SK-N-SH (cell line): ENCODE data around the gene DYRK1A. TPM values are rescaled to one million over a fixed set of nuclear protein-coding genes. Genes with fewer than 3 reads are reported as not detected.

Experiments used
- CTCF ChIA-PET: fragments of 300-600, 350-600 bp; formaldehyde crosslinking; extraction: SDS; loops from one replicate; lab custom pipeline; 2021; lab: Yijun Ruan, JAX
- POLR2A ChIA-PET: fragments of 350-600 bp; sonication (Branson Sonifier 250); formaldehyde crosslinking; extraction: SDS; loops from one replicate; lab custom pipeline; 2020; ENCODE audit warnings: antibody characterized with exemption, inconsistent platforms; lab: Yijun Ruan, JAX
- DNase-seq: peaks from one replicate; pipeline ENCODE4 v3.0.0; 2012
- H2AFZ ChIP-seq: fragments of 200-600 bp; sonication (generic); 2 replicates; pipeline ENCODE4 v1.8.1; 2016; ENCODE audit warnings: antibody characterized with exemption, mild to moderate bottlenecking, low read depth
- H3F3A ChIP-seq: fragments of 200-600 bp; sonication (generic); replicated peaks from 2 replicates; pipeline ENCODE3; 2016; ENCODE audit warnings: antibody characterized with exemption, mild to moderate bottlenecking; ENCODE audit not compliant: insufficient read depth
- H3K27ac ChIP-seq, 2 experiments: fragments of 200-500 bp in 1 of 2; fragments of 200-600 bp in 1 of 2; sonication (Bioruptor generic) in 1 of 2; sonication (generic), shearing (Covaris generic) in 1 of 2; 2 replicates each; pipeline versions ENCODE4 v1.5.1 to v1.6.1; 2014 to 2016; ENCODE audit warnings: low read depth in 2 of 2, inconsistent platforms in 1 of 2, low read length in 1 of 2, mild to moderate bottlenecking in 1 of 2, mixed read lengths in 1 of 2
- H3K27me3 ChIP-seq: fragments of 200-600 bp; sonication (generic), shearing (Covaris generic); 2 replicates; pipeline ENCODE4 v1.6.1; 2016; ENCODE audit warnings: mixed run types; ENCODE audit not compliant: insufficient read depth
- H3K36me3 ChIP-seq, 2 experiments: fragments of 200-500 bp in 1 of 2; fragments of 200-600 bp in 1 of 2; sonication (Bioruptor generic) in 1 of 2; sonication (generic) in 1 of 2; replicated peaks in 1 of 2; 2 replicates each; pipeline versions ENCODE3 to v1.5.1; 2014 to 2016; ENCODE audit warnings: low read length in 1 of 2, mild to moderate bottlenecking in 1 of 2; ENCODE audit not compliant: insufficient read depth in 2 of 2, control insufficient read depth in 1 of 2
- H3K4me1 ChIP-seq, 2 experiments: fragments of 200-500 bp in 1 of 2; fragments of 200-600 bp in 1 of 2; sonication (Bioruptor generic) in 1 of 2; sonication (generic), shearing (Covaris generic) in 1 of 2; 2 replicates each; pipeline versions ENCODE4 v1.5.1 to v1.6.1; 2014 to 2016; ENCODE audit warnings: low read depth in 1 of 2, low read length in 1 of 2, mixed run types in 1 of 2; ENCODE audit not compliant: insufficient read depth in 2 of 2, control insufficient read depth in 1 of 2
- H3K4me2 ChIP-seq: fragments of 200-600 bp; sonication (generic), shearing (Covaris generic); 2 replicates; pipeline ENCODE4 v1.6.1; 2017; ENCODE audit warnings: mixed run types
- H3K4me3 ChIP-seq, 2 experiments: fragments of 200-500 bp in 1 of 2; fragments of 200-600 bp in 1 of 2; sonication (Bioruptor generic) in 1 of 2; sonication (generic), shearing (Covaris generic) in 1 of 2; 2 replicates each; pipeline versions ENCODE4 v1.5.1 to v1.8.1; 2014 to 2016; ENCODE audit warnings: low read depth in 2 of 2, inconsistent platforms in 1 of 2, low read length in 1 of 2, mild to moderate bottlenecking in 1 of 2, mixed read lengths in 1 of 2, moderate library complexity in 1 of 2
- H3K79me2 ChIP-seq: fragments of 200-600 bp; sonication (generic); 2 replicates; pipeline ENCODE4 v1.8.1; 2017; ENCODE audit warnings: mild to moderate bottlenecking; ENCODE audit not compliant: insufficient read depth
- H3K9ac ChIP-seq: fragments of 200-600 bp; sonication (generic); 2 replicates; pipeline ENCODE4 v1.6.1; 2017; ENCODE audit warnings: mixed run types
- H3K9me2 ChIP-seq: fragments of 200-600 bp; sonication (generic); 2 replicates; pipeline ENCODE4 v1.6.1; 2017; ENCODE audit warnings: mixed run types
- H3K9me3 ChIP-seq: fragments of 200-600 bp; sonication (generic); 2 replicates; pipeline ENCODE4 v1.6.1; 2017; ENCODE audit warnings: mixed run types, mild to moderate bottlenecking, moderate library complexity
- H4K20me1 ChIP-seq: fragments of 200-600 bp; sonication (generic); 2 replicates; pipeline ENCODE4 v1.6.1; 2017; ENCODE audit warnings: mild to moderate bottlenecking, mixed run types; ENCODE audit not compliant: insufficient read depth
- CHD2 ChIP-seq: fragments of 150-350 bp; IDR thresholded peaks from 2 replicates; pipeline ENCODE4 v1.6.1; 2018; ENCODE audit warnings: low read length; ENCODE audit not compliant: partially characterized antibody
- EP300 ChIP-seq, 2 experiments: IDR thresholded peaks; 2 replicates each; pipeline versions ENCODE4 v1.4.0 to v1.6.1; 2012; ENCODE audit warnings: borderline replicate concordance in 1 of 2, low read depth in 1 of 2, low read length in 1 of 2
- FOXJ3 ChIP-seq: sonication (generic); formaldehyde crosslinking; IDR thresholded peaks from 2 replicates; pipeline ENCODE4 v1.5.1; 2020; ENCODE audit warnings: mild to moderate bottlenecking, missing genetic modification reagents
- GABPA ChIP-seq: IDR thresholded peaks from 2 replicates; pipeline ENCODE4 v1.4.0; 2012; ENCODE audit warnings: low read depth, mild to moderate bottlenecking
- GATA2 ChIP-seq: sonication (generic); formaldehyde crosslinking; IDR thresholded peaks from 2 replicates; pipeline ENCODE4 v1.5.0; 2020; ENCODE audit warnings: mild to moderate bottlenecking, missing genetic modification reagents
- IRF3 ChIP-seq: fragments of 150-350 bp; IDR thresholded peaks from 2 replicates; pipeline ENCODE4 v1.6.1; 2016; ENCODE audit warnings: mild to moderate bottlenecking, low read depth, low read length
- JUND ChIP-seq: IDR thresholded peaks from 2 replicates; pipeline ENCODE4 v1.4.0; 2012
- MAX ChIP-seq: IDR thresholded peaks from 2 replicates; pipeline ENCODE4 v1.4.0; 2012; ENCODE audit warnings: low read depth
- MEF2A ChIP-seq: IDR thresholded peaks from 2 replicates; pipeline ENCODE4 v1.4.0; 2012; ENCODE audit warnings: low read depth, borderline replicate concordance
- NFIC ChIP-seq: IDR thresholded peaks from 2 replicates; pipeline ENCODE4 v1.4.0; 2012; ENCODE audit warnings: borderline replicate concordance
- RCOR1 ChIP-seq: fragments of 150-350 bp; IDR thresholded peaks from 2 replicates; pipeline ENCODE4 v1.6.1; 2017; ENCODE audit warnings: antibody characterized with exemption, low read length
- RXRA ChIP-seq: IDR thresholded peaks from 2 replicates; pipeline ENCODE4 v1.4.0; 2012; ENCODE audit warnings: low read depth, mild to moderate bottlenecking, borderline replicate concordance
- SIN3A ChIP-seq: IDR thresholded peaks from 2 replicates; pipeline ENCODE4 v1.6.1; 2012; ENCODE audit warnings: low read depth, mild to moderate bottlenecking, low read length, moderate library complexity, borderline replicate concordance
- TCF12 ChIP-seq: IDR thresholded peaks from 2 replicates; pipeline ENCODE4 v1.4.0; 2012
- TEAD4 ChIP-seq: IDR thresholded peaks from 2 replicates; pipeline ENCODE4 v1.4.0; 2012; ENCODE audit warnings: mild to moderate bottlenecking, borderline replicate concordance; ENCODE audit not compliant: insufficient read depth
- YY1 ChIP-seq: IDR thresholded peaks from 2 replicates; pipeline ENCODE4 v1.4.0; 2012; ENCODE audit warnings: low read depth, mild to moderate bottlenecking
- WGBS: methylation state at CpG from one replicate; pipeline ENCODE4 v1.1.6; 2017; ENCODE audit warnings: low lambda C conversion rate; 5-methylcytosine and 5-hydroxymethylcytosine counted together
- polyA plus RNA-seq, 3 experiments: library from polyadenylated mRNA; depleted of rRNA; stranded (reverse); fragments of >200 nt; gene quantifications; 2 replicates each; pipeline ENCODE4 v1.2.3, GENCODE V29; 2012
- TF ChIP-seq, protein P1 (sequence below): fragments of 200-600 bp; sonication (generic); IDR thresholded peaks from 2 replicates; pipeline ENCODE4 v1.6.1; 2017; ENCODE audit warnings: antibody characterized with exemption, mild to moderate bottlenecking, moderate library complexity
- TF ChIP-seq, protein P2 (sequence below): IDR thresholded peaks from 2 replicates; pipeline ENCODE4; 2012
- TF ChIP-seq, protein P3 (sequence below): IDR thresholded peaks from 2 replicates; pipeline ENCODE4 v1.6.1; 2012; ENCODE audit warnings: mild to moderate bottlenecking, low read depth, low read length, moderate library complexity

Gene DYRK1A
- polyA plus RNA-seq, 1 of the 3 experiments (the other 2 are of a cell fraction) = 19.3 TPM

- H3K27ac ChIP-seq = peak overlapping the region; percentile 87 to 92
- peaks cover 30% of the 10 kb centered on the region in 2 experiments for H3K4me1 ChIP-seq
- peak overlapping the region; percentile 54; the same call in 1 of the 2 replicates for H3K9ac ChIP-seq
- peak overlapping the region; percentile 73 for H2AFZ ChIP-seq
- no peaks in the 10 kb centered on the region for H3K9me3 ChIP-seq
- H3F3A ChIP-seq = peaks cover 42% of the 10 kb centered on the region
- ChIA-PET POLR2A (interaction anchor here (0.9 to 2.5 kb wide), 2 partner anchors 72 to 224 kb away, joined by 3 to 10 read pairs; partner anchors contain the start of gene VPS26C), CTCF (interaction anchor here (0.9 to 1.1 kb wide), 2 partner anchors 36 to 95 kb away, joined by 3 read pairs; no protein-coding TSS in a partner anchor)
- H3K4me3 ChIP-seq = peak overlapping the region in 1 of 2 experiments; percentile 28; a peak in 1 of 4 replicates
- no peaks in the 10 kb centered on the region for H3K79me2 ChIP-seq
- peak; percentile 32 for DNase-seq
- no peaks in the 10 kb centered on the region for H3K9me2 ChIP-seq
- no peaks in the 10 kb centered on the region for H3K27me3 ChIP-seq
- 13% methylated on average over 1 of the region's 1 CpG for WGBS
- H3K36me3 ChIP-seq = no peaks in the 10 kb centered on the region
- no peaks in the 10 kb centered on the region for H4K20me1 ChIP-seq
- H3K4me2 ChIP-seq = peak overlapping the region; percentile 57
- no peak for TF ChIP-seq MEF2A
- peak; percentile 87 for TF ChIP-seq GATA2 (CRISPR knock-in tag)
- TF ChIP-seq, protein P1, sequence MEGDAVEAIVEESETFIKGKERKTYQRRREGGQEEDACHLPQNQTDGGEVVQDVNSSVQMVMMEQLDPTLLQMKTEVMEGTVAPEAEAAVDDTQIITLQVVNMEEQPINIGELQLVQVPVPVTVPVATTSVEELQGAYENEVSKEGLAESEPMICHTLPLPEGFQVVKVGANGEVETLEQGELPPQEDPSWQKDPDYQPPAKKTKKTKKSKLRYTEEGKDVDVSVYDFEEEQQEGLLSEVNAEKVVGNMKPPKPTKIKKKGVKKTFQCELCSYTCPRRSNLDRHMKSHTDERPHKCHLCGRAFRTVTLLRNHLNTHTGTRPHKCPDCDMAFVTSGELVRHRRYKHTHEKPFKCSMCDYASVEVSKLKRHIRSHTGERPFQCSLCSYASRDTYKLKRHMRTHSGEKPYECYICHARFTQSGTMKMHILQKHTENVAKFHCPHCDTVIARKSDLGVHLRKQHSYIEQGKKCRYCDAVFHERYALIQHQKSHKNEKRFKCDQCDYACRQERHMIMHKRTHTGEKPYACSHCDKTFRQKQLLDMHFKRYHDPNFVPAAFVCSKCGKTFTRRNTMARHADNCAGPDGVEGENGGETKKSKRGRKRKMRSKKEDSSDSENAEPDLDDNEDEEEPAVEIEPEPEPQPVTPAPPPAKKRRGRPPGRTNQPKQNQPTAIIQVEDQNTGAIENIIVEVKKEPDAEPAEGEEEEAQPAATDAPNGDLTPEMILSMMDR = no peak
- TF ChIP-seq RCOR1 = peak; percentile 45; the same call in 1 of the 2 replicates
- TF ChIP-seq SIN3A = no peak
- 0 out of 2 replicates have a peak, but pooled peaks have one; percentile 3 for TF ChIP-seq FOXJ3 (CRISPR knock-in tag)
- no peak; the same call in 1 of the 2 replicates for TF ChIP-seq TCF12
- TF ChIP-seq EP300 (IDR thresholded peaks at IDR 0.05; ENCODE audit: borderline replicate concordance in 1 of 2, low read depth in 1 of 2, low read length in 1 of 2) = peak in 1 of 2 experiments; percentile 80; a peak in 2 of 4 replicates
Observed at GRCh38 chr21:37339552-37339939, 27.0 kb upstream of the DYRK1A start.

DNA sequence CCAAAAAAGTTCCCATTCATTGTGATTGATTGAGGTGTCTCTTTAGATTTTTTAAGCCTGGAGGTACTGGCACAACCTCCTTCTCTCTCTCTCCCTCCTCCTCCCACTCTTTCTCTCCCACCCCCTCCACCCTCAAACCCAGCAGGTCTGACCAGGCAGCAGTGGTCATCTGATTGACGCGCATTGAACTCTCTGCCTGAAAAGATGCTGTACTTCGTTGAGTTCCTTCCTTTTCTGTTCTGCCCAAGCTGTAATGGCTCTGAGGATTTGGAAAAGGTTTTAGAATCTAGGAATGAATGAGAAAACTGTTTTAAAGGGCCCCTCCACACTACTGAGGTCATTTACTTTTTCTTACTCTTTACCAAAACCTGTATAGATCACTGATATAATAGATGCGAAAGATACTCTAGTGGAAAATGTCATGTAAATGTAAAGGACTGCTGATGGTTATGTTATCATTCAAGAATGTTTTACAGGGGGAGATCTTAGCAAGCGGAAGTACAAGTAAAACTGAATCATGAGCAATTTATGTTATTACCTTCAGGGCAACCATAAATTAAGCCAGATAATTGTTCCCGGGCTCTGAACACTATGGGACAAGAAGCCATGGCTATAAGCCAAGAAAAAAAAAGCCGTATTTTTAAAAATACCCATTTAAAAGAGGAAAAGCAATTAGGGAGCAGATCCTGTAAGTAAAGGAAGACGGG, 25.2 kb upstream of the DYRK1A start:
- H3K79me2 ChIP-seq = no peaks in the 10 kb centered on the region
- DNase-seq = peak; percentile 55
- peaks cover 30% of the 10 kb centered on the region in 2 experiments for H3K4me1 ChIP-seq
- H4K20me1 ChIP-seq = no peaks in the 10 kb centered on the region
- ChIA-PET CTCF (no interaction called here), POLR2A (no interaction called here)
- H3K4me3 ChIP-seq = peak overlapping the region; percentile 6 to 37; a peak in 3 of 4 replicates
- H3K9me2 ChIP-seq = no peaks in the 10 kb centered on the region
- H3K36me3 ChIP-seq = no peaks in the 10 kb centered on the region
- H3K9ac ChIP-seq = peak overlapping the region; percentile 61
- WGBS = 9% methylated on average over 8 of the region's 8 CpGs
- H3K27ac ChIP-seq = peak overlapping the region; percentile 72 to 92
- H2AFZ ChIP-seq = peak overlapping the region; percentile 90
- peaks cover 42% of the 10 kb centered on the region for H3F3A ChIP-seq
- H3K27me3 ChIP-seq = no peaks in the 10 kb centered on the region
- no peaks in the 10 kb centered on the region for H3K9me3 ChIP-seq
- H3K4me2 ChIP-seq = peak overlapping the region; percentile 65
- TF ChIP-seq, protein P2, sequence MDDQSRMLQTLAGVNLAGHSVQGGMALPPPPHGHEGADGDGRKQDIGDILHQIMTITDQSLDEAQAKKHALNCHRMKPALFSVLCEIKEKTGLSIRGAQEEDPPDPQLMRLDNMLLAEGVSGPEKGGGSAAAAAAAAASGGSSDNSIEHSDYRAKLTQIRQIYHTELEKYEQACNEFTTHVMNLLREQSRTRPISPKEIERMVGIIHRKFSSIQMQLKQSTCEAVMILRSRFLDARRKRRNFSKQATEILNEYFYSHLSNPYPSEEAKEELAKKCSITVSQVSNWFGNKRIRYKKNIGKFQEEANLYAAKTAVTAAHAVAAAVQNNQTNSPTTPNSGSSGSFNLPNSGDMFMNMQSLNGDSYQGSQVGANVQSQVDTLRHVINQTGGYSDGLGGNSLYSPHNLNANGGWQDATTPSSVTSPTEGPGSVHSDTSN = peak; percentile 64
- TF ChIP-seq RXRA = 0 out of 2 replicates have a peak, but pooled peaks have one; percentile 10
- 0 out of 2 replicates have a peak, but pooled peaks have one; percentile 16 for TF ChIP-seq GABPA
- peak; percentile 43 for TF ChIP-seq JUND
- TF ChIP-seq, protein P3, sequence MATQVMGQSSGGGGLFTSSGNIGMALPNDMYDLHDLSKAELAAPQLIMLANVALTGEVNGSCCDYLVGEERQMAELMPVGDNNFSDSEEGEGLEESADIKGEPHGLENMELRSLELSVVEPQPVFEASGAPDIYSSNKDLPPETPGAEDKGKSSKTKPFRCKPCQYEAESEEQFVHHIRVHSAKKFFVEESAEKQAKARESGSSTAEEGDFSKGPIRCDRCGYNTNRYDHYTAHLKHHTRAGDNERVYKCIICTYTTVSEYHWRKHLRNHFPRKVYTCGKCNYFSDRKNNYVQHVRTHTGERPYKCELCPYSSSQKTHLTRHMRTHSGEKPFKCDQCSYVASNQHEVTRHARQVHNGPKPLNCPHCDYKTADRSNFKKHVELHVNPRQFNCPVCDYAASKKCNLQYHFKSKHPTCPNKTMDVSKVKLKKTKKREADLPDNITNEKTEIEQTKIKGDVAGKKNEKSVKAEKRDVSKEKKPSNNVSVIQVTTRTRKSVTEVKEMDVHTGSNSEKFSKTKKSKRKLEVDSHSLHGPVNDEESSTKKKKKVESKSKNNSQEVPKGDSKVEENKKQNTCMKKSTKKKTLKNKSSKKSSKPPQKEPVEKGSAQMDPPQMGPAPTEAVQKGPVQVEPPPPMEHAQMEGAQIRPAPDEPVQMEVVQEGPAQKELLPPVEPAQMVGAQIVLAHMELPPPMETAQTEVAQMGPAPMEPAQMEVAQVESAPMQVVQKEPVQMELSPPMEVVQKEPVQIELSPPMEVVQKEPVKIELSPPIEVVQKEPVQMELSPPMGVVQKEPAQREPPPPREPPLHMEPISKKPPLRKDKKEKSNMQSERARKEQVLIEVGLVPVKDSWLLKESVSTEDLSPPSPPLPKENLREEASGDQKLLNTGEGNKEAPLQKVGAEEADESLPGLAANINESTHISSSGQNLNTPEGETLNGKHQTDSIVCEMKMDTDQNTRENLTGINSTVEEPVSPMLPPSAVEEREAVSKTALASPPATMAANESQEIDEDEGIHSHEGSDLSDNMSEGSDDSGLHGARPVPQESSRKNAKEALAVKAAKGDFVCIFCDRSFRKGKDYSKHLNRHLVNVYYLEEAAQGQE = no peak
- no peak for TF ChIP-seq YY1
- TF ChIP-seq IRF3 = no peak
- TF ChIP-seq MAX = no peak
- peak; percentile 58; the same call in 1 of the 2 replicates for TF ChIP-seq NFIC
- TF ChIP-seq CHD2 = peak; percentile 51
- TF ChIP-seq TEAD4 = peak; percentile 47; the same call in 1 of the 2 replicates
